ENCODE measurements around the gene SEMA3F.

Gene SEMA3F

GRCh38 chr3:50205413-50206276 is 50.5 kb downstream of the SEMA3F start:
- no peak for TF ChIP-seq EZH2phosphoT487 (conservative IDR thresholded peaks at IDR 0.05; ENCODE audit: low read length)
- TF ChIP-seq CTCF (IDR thresholded peaks at IDR 0.05; ENCODE audit: insufficient read depth, low read length, poor library complexity, severe bottlenecking), result no peak
- Histone ChIP-seq H3K27ac (ENCODE audit: low read depth, low read length) (no peak overlapping the region), H3K36me3 (ENCODE audit: low read length) (no peaks in the 10 kb centered on the region), H3K79me2 (ENCODE audit: insufficient read depth, low read length) (no peaks in the 10 kb centered on the region), H4K20me1 (ENCODE audit: low read depth, low read length) (no peaks in the 10 kb centered on the region), H2AFZ (ENCODE audit: low read depth, low read length, severe bottlenecking) (no peak overlapping the region), H3K9me2 (replicated peaks; ENCODE audit: insufficient read depth, low read length) (no peaks in the 10 kb centered on the region), H3K4me3 (ENCODE audit: insufficient read depth, low read length, poor library complexity, severe bottlenecking) (no peak overlapping the region), H3F3A (ENCODE audit: insufficient read depth) (no peaks in the 10 kb centered on the region), H3K9me3 (ENCODE audit: insufficient read depth, low read length) (no peaks in the 10 kb centered on the region), H3K27me3 (ENCODE audit: low read length) (no peaks in the 10 kb centered on the region), H3K9ac (ENCODE audit: low read length) (no peak overlapping the region), H3K4me2 (ENCODE audit: low read depth, low read length, poor library complexity, severe bottlenecking) (no peak overlapping the region)

DNA sequence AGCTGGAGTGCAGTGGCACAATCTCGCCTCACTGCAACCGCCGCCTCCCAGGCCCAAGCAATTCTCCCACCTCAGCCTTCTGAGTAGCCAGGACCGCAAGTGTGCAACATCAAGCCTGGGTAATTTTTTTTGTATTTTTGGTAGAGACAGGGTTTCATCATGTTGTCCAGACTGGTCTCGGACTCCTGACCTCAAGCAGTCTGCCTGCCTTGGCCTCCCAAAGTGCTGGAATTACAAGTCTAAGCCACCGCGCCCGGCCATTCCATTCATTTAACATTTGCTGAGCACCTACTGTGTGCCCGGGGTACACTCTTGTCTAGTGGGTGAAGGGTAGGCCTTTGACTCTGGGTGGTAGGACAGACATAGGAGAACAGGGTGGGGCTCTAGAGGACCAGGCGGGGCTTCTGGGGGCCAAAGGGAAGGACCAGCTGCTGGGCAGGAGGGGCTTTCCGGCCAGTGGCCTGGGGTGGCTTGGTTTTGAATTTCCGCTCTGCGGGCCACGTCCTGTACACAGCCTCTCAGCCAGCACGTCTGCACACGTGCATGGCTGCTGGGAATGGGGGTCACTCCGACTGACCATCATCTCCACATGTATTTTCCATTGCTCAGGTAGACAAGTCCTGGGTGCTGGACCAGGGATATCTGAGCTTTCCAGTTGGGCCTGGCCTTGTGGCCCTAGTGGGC is 52.4 kb downstream of the SEMA3F start:
- Histone ChIP-seq H3K79me2 (ENCODE audit: insufficient read depth, low read length) (no peaks in the 10 kb centered on the region), H3K27ac (ENCODE audit: low read depth, low read length) (no peak overlapping the region), H3K9me2 (replicated peaks; ENCODE audit: insufficient read depth, low read length) (no peaks in the 10 kb centered on the region), H2AFZ (ENCODE audit: low read depth, low read length, severe bottlenecking) (no peak overlapping the region), H3K36me3 (ENCODE audit: low read length) (no peaks in the 10 kb centered on the region), H4K20me1 (ENCODE audit: low read depth, low read length) (no peaks in the 10 kb centered on the region), H3K9ac (ENCODE audit: low read length) (no peak overlapping the region), H3K4me3 (ENCODE audit: insufficient read depth, low read length, poor library complexity, severe bottlenecking) (no peak overlapping the region), H3K9me3 (ENCODE audit: insufficient read depth, low read length) (no peaks in the 10 kb centered on the region), H3K4me2 (ENCODE audit: low read depth, low read length, poor library complexity, severe bottlenecking) (no peak overlapping the region), H3F3A (ENCODE audit: insufficient read depth) (no peaks in the 10 kb centered on the region), H3K27me3 (ENCODE audit: low read length) (no peaks in the 10 kb centered on the region)
- TF ChIP-seq CTCF (IDR thresholded peaks at IDR 0.05; ENCODE audit: insufficient read depth, low read length, poor library complexity, severe bottlenecking) (no peak), EZH2phosphoT487 (conservative IDR thresholded peaks at IDR 0.05; ENCODE audit: low read length) (no peak)

- no peak for TF ChIP-seq EZH2phosphoT487 (conservative IDR thresholded peaks at IDR 0.05; ENCODE audit: low read length)
- TF ChIP-seq CTCF (IDR thresholded peaks at IDR 0.05; ENCODE audit: insufficient read depth, low read length, poor library complexity, severe bottlenecking), result no peak
- Histone ChIP-seq H3K9me3 (ENCODE audit: insufficient read depth, low read length) (no peaks in the 10 kb centered on the region), H2AFZ (ENCODE audit: low read depth, low read length, severe bottlenecking) (no peak overlapping the region), H3K79me2 (ENCODE audit: insufficient read depth, low read length) (no peaks in the 10 kb centered on the region), H3K4me3 (ENCODE audit: insufficient read depth, low read length, poor library complexity, severe bottlenecking) (no peak overlapping the region), H3K9me2 (replicated peaks; ENCODE audit: insufficient read depth, low read length) (no peaks in the 10 kb centered on the region), H3K9ac (ENCODE audit: low read length) (no peak overlapping the region), H3F3A (ENCODE audit: insufficient read depth) (no peaks in the 10 kb centered on the region), H3K36me3 (ENCODE audit: low read length) (no peaks in the 10 kb centered on the region), H3K27ac (ENCODE audit: low read depth, low read length) (no peak overlapping the region), H3K27me3 (ENCODE audit: low read length) (no peaks in the 10 kb centered on the region), H3K4me2 (ENCODE audit: low read depth, low read length, poor library complexity, severe bottlenecking) (no peak overlapping the region), H4K20me1 (ENCODE audit: low read depth, low read length) (no peaks in the 10 kb centered on the region)
Measured at GRCh38 chr3:50208677-50209344, 53.7 kb downstream of the SEMA3F start.

Measured in SU-DHL-6 (cell line).